ENCODE data around the gene LCLAT1.
A peak's percentile ranks its signal among the peaks of the same experiment; 100 is the strongest.

The LCLAT1 gene

GRCh38 chr2:30447149-30448045, at the start of gene LCLAT1:
Gene LCLAT1, plus strand, starts transcription at chr2:30447246. Its CDS starts 78,345 bp downstream, at chr2:30525591.
- peak; percentile 65 for DNase-seq (ENCODE audit: low read depth)

- DNase-seq (ENCODE audit: low read depth), result no peak
Measured at GRCh38 chr2:30398084-30398873, 48.8 kb upstream of the LCLAT1 start.

- no peak for DNase-seq (ENCODE audit: low read depth)
Measured at GRCh38 chr2:30400151-30400954, 46.7 kb upstream of the LCLAT1 start.

- no peak for DNase-seq (ENCODE audit: low read depth)
Measured at GRCh38 chr2:30402441-30403182, 44.4 kb upstream of the LCLAT1 start.

GRCh38 chr2:30403592-30404312, 43.3 kb upstream of the LCLAT1 start:
- no peak for DNase-seq (ENCODE audit: low read depth)

- DNase-seq (ENCODE audit: low read depth), result no peak
Measured at GRCh38 chr2:30404319-30405259, 42.5 kb upstream of the LCLAT1 start.

- DNase-seq (ENCODE audit: low read depth), result no peak
Measured at GRCh38 chr2:30405260-30405605, 41.8 kb upstream of the LCLAT1 start.

GRCh38 chr2:30406853-30407252, 40.2 kb upstream of the LCLAT1 start:
- no peak for DNase-seq (ENCODE audit: low read depth)

GRCh38 chr2:30408961-30409387, 38.1 kb upstream of the LCLAT1 start:
- no peak for DNase-seq (ENCODE audit: low read depth)

GRCh38 chr2:30410217-30410616, 36.8 kb upstream of the LCLAT1 start:
- DNase-seq (ENCODE audit: low read depth), result no peak

GRCh38 chr2:30412047-30412683, 34.9 kb upstream of the LCLAT1 start:
- no peak for DNase-seq (ENCODE audit: low read depth)

GRCh38 chr2:30412684-30413570, 34.1 kb upstream of the LCLAT1 start:
- DNase-seq (ENCODE audit: low read depth), result no peak

GRCh38 chr2:30414961-30415360, 32.1 kb upstream of the LCLAT1 start:
- DNase-seq (ENCODE audit: low read depth), result no peak

- no peak for DNase-seq (ENCODE audit: low read depth)
Measured at GRCh38 chr2:30417253-30417652, 29.8 kb upstream of the LCLAT1 start.

- DNase-seq (ENCODE audit: low read depth), result peak; percentile 22
Measured at GRCh38 chr2:30421026-30421603, 25.9 kb upstream of the LCLAT1 start.

GRCh38 chr2:30421604-30422443, 25.2 kb upstream of the LCLAT1 start:
- DNase-seq (ENCODE audit: low read depth), result no peak
